GM23338 (cell line): Measurements from ENCODE around the gene AAMDC. TPM values are rescaled to one million over a fixed set of nuclear protein-coding genes. Genes with fewer than 3 reads are reported as not detected.

ENCODE experiments used
- ATAC-seq: fragments of 200-7000 bp; cut with Tn5 transposase; 3 replicates; pipeline ENCODE4 v1.9.1; 2020
- DNase-seq: peaks from one replicate; pipeline ENCODE4 v3.0.0-alpha.2; 2015; ENCODE audit warnings: low spot score
- H2AFZ ChIP-seq: fragments of 200-600 bp; sonication (generic); 2 replicates; pipeline ENCODE4 v1.8.0; 2016; ENCODE audit warnings: antibody characterized with exemption, mild to moderate bottlenecking, moderate library complexity
- H3F3A ChIP-seq: fragments of 200-600 bp; sonication (generic); replicated peaks from 2 replicates; pipeline ENCODE4 v1.8.0; 2017; ENCODE audit warnings: antibody characterized with exemption, mixed run types, low read depth
- H3K27ac ChIP-seq: fragments of 200-600 bp; sonication (generic); 2 replicates; pipeline ENCODE4 v1.6.1; 2016; ENCODE audit warnings: low read depth
- H3K27me3 ChIP-seq: fragments of 200-600 bp; sonication (generic); 2 replicates; pipeline ENCODE4 v1.8.0; 2016; ENCODE audit warnings: mild to moderate bottlenecking, mixed run types, moderate library complexity; ENCODE audit not compliant: insufficient read depth
- H3K36me3 ChIP-seq: fragments of 200-600 bp; sonication (generic); 2 replicates; pipeline ENCODE4 v1.8.0; 2016; ENCODE audit warnings: mild to moderate bottlenecking; ENCODE audit not compliant: insufficient read depth
- H3K4me1 ChIP-seq: fragments of 200-600 bp; sonication (generic); 2 replicates; pipeline ENCODE4 v1.8.0; 2016; ENCODE audit warnings: mild to moderate bottlenecking, moderate library complexity; ENCODE audit not compliant: insufficient read depth
- H3K4me2 ChIP-seq: fragments of 200-600 bp; sonication (generic); 2 replicates; pipeline ENCODE4 v1.7.1; 2017; ENCODE audit warnings: mixed run types
- H3K4me3 ChIP-seq: fragments of 200-600 bp; sonication (generic); 2 replicates; pipeline ENCODE4 v1.6.1; 2016; ENCODE audit warnings: mixed run types
- H3K79me2 ChIP-seq: fragments of 200-600 bp; sonication (generic); replicated peaks from 2 replicates; pipeline ENCODE4 v1.8.0; 2017; ENCODE audit warnings: mild to moderate bottlenecking; ENCODE audit not compliant: insufficient read depth
- H3K9me2 ChIP-seq: fragments of 200-600 bp; sonication (generic); 2 replicates; pipeline ENCODE4 v1.8.0; 2017; ENCODE audit not compliant: insufficient read depth
- H4K20me1 ChIP-seq: fragments of 200-600 bp; sonication (generic); replicated peaks from 2 replicates; pipeline ENCODE4 v1.8.0; 2017; ENCODE audit warnings: mild to moderate bottlenecking; ENCODE audit not compliant: insufficient read depth
- H3K27ac Mint-ChIP-seq: 2 replicates; pipeline ENCODE4 v1.8.0; 2020; ENCODE audit warnings: inconsistent platforms, mild to moderate bottlenecking, moderate library complexity, mixed read lengths
- H3K27me3 Mint-ChIP-seq: 3 replicates; pipeline ENCODE4 v1.8.0; 2022; ENCODE audit warnings: low read depth, mild to moderate bottlenecking, moderate library complexity, mixed read lengths, inconsistent platforms; ENCODE audit not compliant: insufficient read depth, poor library complexity
- H3K36me3 Mint-ChIP-seq: 3 replicates; pipeline ENCODE4 v1.8.0; 2021; ENCODE audit warnings: low read depth, mild to moderate bottlenecking, inconsistent platforms, moderate library complexity, mixed read lengths
- H3K4me1 Mint-ChIP-seq: 3 replicates; pipeline ENCODE4 v1.8.0; 2020; ENCODE audit warnings: mild to moderate bottlenecking, inconsistent platforms, mixed read lengths
- H3K4me3 Mint-ChIP-seq: 3 replicates; pipeline ENCODE4 v1.8.0; 2021; ENCODE audit warnings: moderate library complexity, mild to moderate bottlenecking, inconsistent platforms, mixed read lengths
- H3K9me3 Mint-ChIP-seq: 3 replicates; pipeline ENCODE4 v1.8.0; 2020; ENCODE audit warnings: moderate library complexity, mild to moderate bottlenecking, inconsistent platforms, mixed read lengths
- CREB1 ChIP-seq: fragments of 250-450 bp; sonication (Bioruptor Pico); IDR thresholded peaks from 2 replicates; pipeline ENCODE4 v1.5.0; 2020; ENCODE audit warnings: low read depth, mild to moderate bottlenecking, moderate library complexity
- JUNB ChIP-seq: IDR thresholded peaks from one replicate; pipeline ENCODE4 v1.6.1; 2016; ENCODE audit warnings: antibody characterized with exemption; ENCODE audit not compliant: unreplicated experiment
- POLR2AphosphoS5 ChIP-seq: IDR thresholded peaks from 2 replicates; pipeline ENCODE4 v1.6.1; 2016; ENCODE audit warnings: antibody characterized with exemption, low read depth
- REST ChIP-seq: IDR thresholded peaks from one replicate; pipeline ENCODE4 v1.6.1; 2018; ENCODE audit warnings: antibody characterized with exemption; ENCODE audit not compliant: unreplicated experiment
- ZNF114 ChIP-seq: fragments of 250-450 bp; sonication (Bioruptor Pico); IDR thresholded peaks from 2 replicates; pipeline ENCODE4 v1.5.0; 2020; ENCODE audit warnings: mild to moderate bottlenecking, moderate library complexity
- ZNF331 ChIP-seq: fragments of 250-450 bp; sonication (Bioruptor Pico); IDR thresholded peaks from 2 replicates; pipeline ENCODE4 v1.5.0; 2020; ENCODE audit warnings: low read depth, mild to moderate bottlenecking, moderate library complexity
- polyA plus RNA-seq: library from polyadenylated mRNA; unstranded; fragments of >200 nt; fragmentation: Nextera tagmentation; extraction: Ambion mirVana; gene quantifications from 2 replicates; pipeline ENCODE4 v1.2.1, GENCODE V29; 2016
- total RNA-seq: library from RNA; depleted of rRNA; stranded (reverse); fragments of >200 nt; shearing (Covaris generic); gene quantifications from 2 replicates; pipeline ENCODE4 v1.2.3, GENCODE V29; 2014
- TF ChIP-seq, protein P1 (sequence below): IDR thresholded peaks from 2 replicates; pipeline ENCODE4 v1.6.1; 2016; ENCODE audit warnings: antibody characterized with exemption

The AAMDC gene
- total and polyA plus RNA-seq, 2 experiments from 2014 or later: 5.3 to 50.2 TPM

- TF ChIP-seq REST: no peak
Observed at GRCh38 chr11:77871855-77872254, 50.9 kb downstream of the AAMDC start (continued).

GRCh38 chr11:77873345-77873744, 52.4 kb downstream of the AAMDC start:
- Histone ChIP-seq H4K20me1 (no peaks in the 10 kb centered on the region; the same call in 1 of the 2 replicates), H3K36me3 (no peaks in the 10 kb centered on the region), H3K9me2 (peaks cover 6% of the 10 kb centered on the region; the same call in 1 of the 2 replicates), H3K79me2 (no peaks in the 10 kb centered on the region), H2AFZ (no peak overlapping the region), H3K4me2 (no peak overlapping the region), H3K27ac (no peak overlapping the region), H3K27me3 (no peaks in the 10 kb centered on the region), H3K4me3 (no peak overlapping the region), H3F3A (no peaks in the 10 kb centered on the region), H3K4me1 (peaks cover 9% of the 10 kb centered on the region; the same call in 1 of the 2 replicates)
- TF ChIP-seq, protein P1, sequence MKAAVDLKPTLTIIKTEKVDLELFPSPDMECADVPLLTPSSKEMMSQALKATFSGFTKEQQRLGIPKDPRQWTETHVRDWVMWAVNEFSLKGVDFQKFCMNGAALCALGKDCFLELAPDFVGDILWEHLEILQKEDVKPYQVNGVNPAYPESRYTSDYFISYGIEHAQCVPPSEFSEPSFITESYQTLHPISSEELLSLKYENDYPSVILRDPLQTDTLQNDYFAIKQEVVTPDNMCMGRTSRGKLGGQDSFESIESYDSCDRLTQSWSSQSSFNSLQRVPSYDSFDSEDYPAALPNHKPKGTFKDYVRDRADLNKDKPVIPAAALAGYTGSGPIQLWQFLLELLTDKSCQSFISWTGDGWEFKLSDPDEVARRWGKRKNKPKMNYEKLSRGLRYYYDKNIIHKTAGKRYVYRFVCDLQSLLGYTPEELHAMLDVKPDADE: no peak
- TF ChIP-seq ZNF331 (CRISPR knock-in tag) (no peak), REST (no peak), CREB1 (no peak), JUNB (no peak), POLR2AphosphoS5 (no peak), ZNF114 (CRISPR knock-in tag) (no peak)
- Mint-ChIP-seq H3K9me3 (no peaks in the 10 kb centered on the region), H3K4me1 (peaks cover 14% of the 10 kb centered on the region), H3K27ac (no peak overlapping the region), H3K36me3 (peaks cover 6% of the 10 kb centered on the region; the same call in 2 of the 3 replicates), H3K27me3 (peaks cover 2% of the 10 kb centered on the region), H3K4me3 (no peak overlapping the region)
- no peak for DNase-seq
- no peak for ATAC-seq
